Measurements from ENCODE around the gene LMO7.

The LMO7 gene

GRCh38 chr13:75635828-75636435 is at the start of gene LMO7:
Gene LMO7, plus strand, starts transcription at chr13:75636330. Its CDS starts 328 bp downstream, at chr13:75636658.
- peak; percentile 2 to 36 for DNase-seq (ENCODE audit: extremely low read depth in 1 of 2, low read depth in 1 of 2)

- DNase-seq (ENCODE audit: extremely low read depth in 1 of 2, low read depth in 1 of 2): no peak
These were observed 48.5 kb upstream of the LMO7 start for GRCh38 chr13:75587679-75588078.

GRCh38 chr13:75596657-75597182 is 39.4 kb upstream of the LMO7 start:
- DNase-seq (ENCODE audit: extremely low read depth in 1 of 2, low read depth in 1 of 2): no peak

GRCh38 chr13:75600371-75600770 is 35.8 kb upstream of the LMO7 start:
- no peak for DNase-seq (ENCODE audit: extremely low read depth in 1 of 2, low read depth in 1 of 2)

- DNase-seq (ENCODE audit: extremely low read depth in 1 of 2, low read depth in 1 of 2): no peak
These were observed 33.1 kb upstream of the LMO7 start for GRCh38 chr13:75603038-75603437.

- no peak for DNase-seq (ENCODE audit: extremely low read depth in 1 of 2, low read depth in 1 of 2)
These were observed 28.7 kb upstream of the LMO7 start for GRCh38 chr13:75607447-75607846.

- DNase-seq (ENCODE audit: extremely low read depth in 1 of 2, low read depth in 1 of 2): no peak
These were observed 25.7 kb upstream of the LMO7 start for GRCh38 chr13:75610466-75610865.

GRCh38 chr13:75612354-75612753 is 23.8 kb upstream of the LMO7 start:
- no peak for DNase-seq (ENCODE audit: extremely low read depth in 1 of 2, low read depth in 1 of 2)

- no peak for DNase-seq (ENCODE audit: extremely low read depth in 1 of 2, low read depth in 1 of 2)
These were observed 18.9 kb upstream of the LMO7 start for GRCh38 chr13:75617230-75617629.

GRCh38 chr13:75618308-75618707 is 17.8 kb upstream of the LMO7 start:
- no peak for DNase-seq (ENCODE audit: extremely low read depth in 1 of 2, low read depth in 1 of 2)

- no peak for DNase-seq (ENCODE audit: extremely low read depth in 1 of 2, low read depth in 1 of 2)
These were observed 16.1 kb upstream of the LMO7 start for GRCh38 chr13:75620020-75620419.

GRCh38 chr13:75621147-75621546 is 15.0 kb upstream of the LMO7 start:
- DNase-seq (ENCODE audit: extremely low read depth in 1 of 2, low read depth in 1 of 2): no peak

GRCh38 chr13:75628801-75629200 is 7.3 kb upstream of the LMO7 start:
- no peak for DNase-seq (ENCODE audit: extremely low read depth in 1 of 2, low read depth in 1 of 2)

- DNase-seq (ENCODE audit: extremely low read depth in 1 of 2, low read depth in 1 of 2): no peak
These were observed 2.8 kb upstream of the LMO7 start for GRCh38 chr13:75633285-75633684.

- no peak for DNase-seq (ENCODE audit: extremely low read depth in 1 of 2, low read depth in 1 of 2)
These were observed 866 bp upstream of the LMO7 start for GRCh38 chr13:75635101-75635827.

- peak; percentile 1 to 20 for DNase-seq (ENCODE audit: extremely low read depth in 1 of 2, low read depth in 1 of 2)
These were observed 478 bp downstream of the LMO7 start for GRCh38 chr13:75636436-75637180.

- DNase-seq (ENCODE audit: extremely low read depth in 1 of 2, low read depth in 1 of 2): no peak
These were observed 1.1 kb downstream of the LMO7 start for GRCh38 chr13:75637181-75637750.

- no peak for DNase-seq (ENCODE audit: extremely low read depth in 1 of 2, low read depth in 1 of 2)
These were observed 3.3 kb downstream of the LMO7 start for GRCh38 chr13:75639454-75639853.

GRCh38 chr13:75641026-75641425 is 4.9 kb downstream of the LMO7 start:
- no peak for DNase-seq (ENCODE audit: extremely low read depth in 1 of 2, low read depth in 1 of 2)

GRCh38 chr13:75643182-75643581 is 7.1 kb downstream of the LMO7 start:
- DNase-seq (ENCODE audit: extremely low read depth in 1 of 2, low read depth in 1 of 2): no peak

- DNase-seq (ENCODE audit: extremely low read depth in 1 of 2, low read depth in 1 of 2): no peak
These were observed 7.6 kb downstream of the LMO7 start for GRCh38 chr13:75643693-75644092.

Data from activated CD8-positive, alpha-beta memory T cell treated with anti-CD3 and anti-CD28 coated beads for 1 hour (primary cell).